B cell (primary cell): Measurements from ENCODE around the gene GIGYF2. TPM values are rescaled to one million over a fixed set of nuclear protein-coding genes. Genes with fewer than 3 reads are reported as not detected.

Experiments used
- ATAC-seq: fragments of 200-7000 bp; cut with Tn5 transposase; one replicate; pipeline ENCODE4 v1.10.0; 2021; ENCODE audit warnings: low read depth, mild to moderate bottlenecking, moderate number of reproducible peaks, moderate library complexity
- CTCF ChIA-PET: fragments of 350-600 bp; sonication (Branson Sonifier 250); formaldehyde crosslinking; loops from one replicate; lab custom pipeline; 2021; ENCODE audit warnings: antibody characterized with exemption, inconsistent platforms; lab: Charles Lee
- POLR2A ChIA-PET: fragments of 350-600 bp; sonication (Branson Sonifier 250); formaldehyde crosslinking; loops from one replicate; lab custom pipeline; 2021; ENCODE audit warnings: antibody characterized with exemption; lab: Charles Lee
- DNase-seq: peaks from one replicate; pipeline ENCODE4 v3.0.0; 2013
- H2AFZ ChIP-seq: 2 replicates; pipeline ENCODE4 v1.6.1; 2012; ENCODE audit warnings: mild to moderate bottlenecking, low read depth, low read length; ENCODE audit not compliant: insufficient read depth, poor library complexity, severe bottlenecking
- H3K27ac ChIP-seq, 2 donors: 1 replicate in 1 of 2; 2 replicates in 1 of 2; pipeline ENCODE4 v1.5.1; 2012 to 2013; ENCODE audit warnings: low read length in 2 of 2, mild to moderate bottlenecking in 2 of 2, moderate library complexity in 1 of 2
- H3K27me3 ChIP-seq, 4 experiments: fragments of 200-600 bp in 1 of 4; sonication (generic) in 1 of 4; replicated peaks in 1 of 4; 1 replicate in 2 of 4; 2 replicates in 2 of 4; pipeline versions ENCODE4 v1.6.1 to v1.7.0; 2013 to 2016; ENCODE audit warnings: low read length in 3 of 4, mild to moderate bottlenecking in 2 of 4, mixed read lengths in 1 of 4, moderate library complexity in 1 of 4; ENCODE audit not compliant: insufficient read depth in 4 of 4, control insufficient read depth in 3 of 4; ENCODE audit errors: control extremely low read depth in 1 of 4
- H3K36me3 ChIP-seq, 2 experiments: replicated peaks in 1 of 2; 1 replicate in 1 of 2; 2 replicates in 1 of 2; pipeline versions ENCODE4 v1.6.1 to v1.7.1; 2013; ENCODE audit warnings: low read length in 1 of 2; ENCODE audit not compliant: insufficient read depth in 2 of 2, control insufficient read depth in 1 of 2; ENCODE audit errors: control extremely low read depth in 1 of 2, extremely low read depth in 1 of 2
- H3K4me1 ChIP-seq, 2 donors: fragments of 200-600 bp in 1 of 2; sonication (generic) in 1 of 2; 1 replicate in 1 of 2; 2 replicates in 1 of 2; pipeline versions ENCODE4 v1.5.1 to v1.6.1; 2013 to 2017; ENCODE audit warnings: low read length in 2 of 2; ENCODE audit not compliant: control insufficient read depth in 2 of 2, insufficient read depth in 2 of 2
- H3K4me2 ChIP-seq: replicated peaks from 2 replicates; pipeline ENCODE3; 2012; ENCODE audit warnings: mild to moderate bottlenecking, low read depth, low read length; ENCODE audit not compliant: poor library complexity, severe bottlenecking
- H3K4me3 ChIP-seq, 5 experiments: fragments of 200-600 bp in 1 of 5; sonication (generic) in 1 of 5; 1 replicate in 3 of 5; 2 replicates in 2 of 5; pipeline versions ENCODE4 v1.5.1 to v1.7.0; 2011 to 2016; ENCODE audit warnings: low read length in 4 of 5, mild to moderate bottlenecking in 4 of 5, low read depth in 2 of 5, control low read depth in 1 of 5, moderate library complexity in 1 of 5; ENCODE audit not compliant: insufficient read depth in 1 of 5; ENCODE audit errors: control extremely low read depth in 1 of 5, extremely low read depth in 1 of 5
- H3K79me2 ChIP-seq: fragments of 200-600 bp; sonication (generic); one replicate; pipeline ENCODE4 v1.6.0; 2016; ENCODE audit warnings: low read length; ENCODE audit not compliant: control insufficient read depth, insufficient read depth
- H3K9ac ChIP-seq: fragments of 200-600 bp; sonication (generic); 2 replicates; pipeline ENCODE4 v1.6.1; 2017; ENCODE audit warnings: mild to moderate bottlenecking, low read length, moderate library complexity
- H3K9me3 ChIP-seq, 3 donors: one replicate each; pipeline versions ENCODE4 v1.6.1 to v1.7.1; 2013; ENCODE audit warnings: low read length in 2 of 3; ENCODE audit not compliant: control insufficient read depth in 2 of 3, insufficient read depth in 1 of 3; ENCODE audit errors: control extremely low read depth in 1 of 3
- H4K20me1 ChIP-seq: 2 replicates; pipeline ENCODE4 v1.6.0; 2012; ENCODE audit warnings: mild to moderate bottlenecking, low read length; ENCODE audit not compliant: insufficient read depth, control insufficient read depth, poor library complexity, severe bottlenecking
- H3K27ac Mint-ChIP-seq: one replicate; pipeline ENCODE4 v1.8.0; 2021; ENCODE audit warnings: mixed read lengths
- H3K27me3 Mint-ChIP-seq: one replicate; pipeline ENCODE4 v1.8.0; 2021; ENCODE audit warnings: mixed read lengths
- H3K4me1 Mint-ChIP-seq: one replicate; pipeline ENCODE4 v1.8.0; 2021; ENCODE audit warnings: mixed read lengths
- H3K4me3 Mint-ChIP-seq: one replicate; pipeline ENCODE4 v1.8.0; 2021; ENCODE audit warnings: mixed read lengths
- H3K9me3 Mint-ChIP-seq: one replicate; pipeline ENCODE4 v1.8.0; 2022; ENCODE audit warnings: mixed read lengths; ENCODE audit not compliant: insufficient read depth
- EZH2 ChIP-seq: IDR thresholded peaks from 2 replicates; pipeline ENCODE4 v1.6.1; 2012; ENCODE audit warnings: borderline replicate concordance, low read depth, mild to moderate bottlenecking, moderate library complexity, low read length; ENCODE audit not compliant: insufficient read depth, poor library complexity, severe bottlenecking
- WGBS: methylation state at CpG from one replicate; pipeline ENCODE4 v1.1.5; 2013; ENCODE audit warnings: missing lambda C conversion rate; ENCODE audit not compliant: insufficient coverage; 5-methylcytosine and 5-hydroxymethylcytosine counted together
- intact Hi-C: fragments of 100-400 bp; cut with micrococcal nuclease; formaldehyde crosslinking; loops from one replicate; pipeline ENCODE4 v1.10.0; 2022
- polyA plus RNA-seq: library from polyadenylated mRNA; depleted of rRNA; stranded (reverse); fragments of >200 nt; gene quantifications from 2 replicates; pipeline ENCODE4 v1.2.3, GENCODE V29; 2012
- total RNA-seq, 2 donors: library from RNA; stranded (reverse); fragments of 120-200 nt in 1 of 2; gene quantifications; 1 replicate in 1 of 2; 2 replicates in 1 of 2; pipeline versions ENCODE4 v1.2.3 to v1.2.4, GENCODE V29; 2013 to 2022
- TF ChIP-seq, protein P1 (sequence below): fragments of 200-600 bp; IDR thresholded peaks from one replicate; pipeline ENCODE4 v1.8.0; 2022; ENCODE audit warnings: antibody characterized with exemption, mild to moderate bottlenecking

GIGYF2 gene
- total and polyA plus RNA-seq, 2 donors (not counting 1 experiment from before 2014, with no cell fraction given): 7.2 to 108 TPM

GRCh38 chr2:232653441-232653840, 43.7 kb upstream of the GIGYF2 start:
- peaks cover 9% of the 10 kb centered on the region for H3K27me3 Mint-ChIP-seq
- DNase-seq (no peak), ATAC-seq (no peak)
- WGBS: 96% methylated on average over 5 of the region's 7 CpGs
- Histone ChIP-seq H3K27me3 (peaks cover 0 to 2% (median 0%) of the 10 kb centered on the region in 4 experiments), H3K4me1 (no peaks in the 10 kb centered on the region), H3K79me2 (no peaks in the 10 kb centered on the region), H3K36me3 (no peaks in the 10 kb centered on the region), H3K9ac (no peak overlapping the region), H3K27ac (no peak overlapping the region), H3K4me3 (no peak overlapping the region), H4K20me1 (no peaks in the 10 kb centered on the region), H3K9me3 (no peaks in the 10 kb centered on the region), H2AFZ (no peak overlapping the region), H3K4me2 (no peak overlapping the region)
- H3K9me3 Mint-ChIP-seq: no peaks in the 10 kb centered on the region
- no peak overlapping the region for H3K4me3 Mint-ChIP-seq
- TF ChIP-seq EZH2: no peak
- TF ChIP-seq, protein P1, sequence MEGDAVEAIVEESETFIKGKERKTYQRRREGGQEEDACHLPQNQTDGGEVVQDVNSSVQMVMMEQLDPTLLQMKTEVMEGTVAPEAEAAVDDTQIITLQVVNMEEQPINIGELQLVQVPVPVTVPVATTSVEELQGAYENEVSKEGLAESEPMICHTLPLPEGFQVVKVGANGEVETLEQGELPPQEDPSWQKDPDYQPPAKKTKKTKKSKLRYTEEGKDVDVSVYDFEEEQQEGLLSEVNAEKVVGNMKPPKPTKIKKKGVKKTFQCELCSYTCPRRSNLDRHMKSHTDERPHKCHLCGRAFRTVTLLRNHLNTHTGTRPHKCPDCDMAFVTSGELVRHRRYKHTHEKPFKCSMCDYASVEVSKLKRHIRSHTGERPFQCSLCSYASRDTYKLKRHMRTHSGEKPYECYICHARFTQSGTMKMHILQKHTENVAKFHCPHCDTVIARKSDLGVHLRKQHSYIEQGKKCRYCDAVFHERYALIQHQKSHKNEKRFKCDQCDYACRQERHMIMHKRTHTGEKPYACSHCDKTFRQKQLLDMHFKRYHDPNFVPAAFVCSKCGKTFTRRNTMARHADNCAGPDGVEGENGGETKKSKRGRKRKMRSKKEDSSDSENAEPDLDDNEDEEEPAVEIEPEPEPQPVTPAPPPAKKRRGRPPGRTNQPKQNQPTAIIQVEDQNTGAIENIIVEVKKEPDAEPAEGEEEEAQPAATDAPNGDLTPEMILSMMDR: no peak
- CTCF ChIA-PET: no interaction called here
- H3K27ac Mint-ChIP-seq: no peak overlapping the region
- POLR2A ChIA-PET: no interaction called here
- intact Hi-C loops: no loop called here
- no peaks in the 10 kb centered on the region for H3K4me1 Mint-ChIP-seq

- DNase-seq (no peak), ATAC-seq (no peak)
- no peak overlapping the region for H3K4me3 Mint-ChIP-seq
- Histone ChIP-seq H3K4me3 (no peak overlapping the region), H3K36me3 (no peaks in the 10 kb centered on the region), H3K79me2 (no peaks in the 10 kb centered on the region), H2AFZ (no peak overlapping the region), H3K27ac (no peak overlapping the region), H3K9ac (no peak overlapping the region), H3K4me2 (no peak overlapping the region), H4K20me1 (no peaks in the 10 kb centered on the region), H3K9me3 (no peaks in the 10 kb centered on the region), H3K4me1 (no peaks in the 10 kb centered on the region), H3K27me3 (peaks cover 0 to 2% (median 0%) of the 10 kb centered on the region in 4 experiments)
- WGBS: 90% methylated on average over 6 of the region's 6 CpGs
- H3K4me1 Mint-ChIP-seq: no peaks in the 10 kb centered on the region
- no peaks in the 10 kb centered on the region for H3K9me3 Mint-ChIP-seq
- H3K27me3 Mint-ChIP-seq: peaks cover 11% of the 10 kb centered on the region
- no peak overlapping the region for H3K27ac Mint-ChIP-seq
- POLR2A ChIA-PET: no interaction called here
- CTCF ChIA-PET: interaction anchor here (0.6 to 0.7 kb wide), 2 partner anchors 26 to 790 kb away, joined by 5 to 7 read pairs; no protein-coding TSS in a partner anchor
- TF ChIP-seq, protein P1: no peak
- no peak for TF ChIP-seq EZH2
- intact Hi-C loops: no loop called here
Measured at GRCh38 chr2:232655392-232655791, 41.7 kb upstream of the GIGYF2 start.
